Omental fat pad (tissue), 4 donors: Measurements from ENCODE around the gene AUTS2. TPM values are rescaled to one million over a fixed set of nuclear protein-coding genes. Genes with fewer than 3 reads are reported as not detected.

Experiments used
- ATAC-seq: fragments of 150-250 bp; one replicate; pipeline ENCODE4 v1.9.1; 2016; ENCODE audit warnings: mild to moderate bottlenecking, moderate library complexity; ENCODE audit not compliant: low FRiP score
- DNase-seq: peaks from one replicate; pipeline ENCODE4 v3.0.0-alpha.2; 2019; ENCODE audit warnings: low spot score
- CTCF ChIP-seq, 3 donors: fragments of 450-650 bp; IDR thresholded peaks; one replicate each; pipeline ENCODE4 v1.5.1; 2016 to 2017; ENCODE audit warnings: antibody characterized with exemption in 3 of 3, mild to moderate bottlenecking in 3 of 3, moderate library complexity in 2 of 3
- total RNA-seq, 4 donors: library from RNA; depleted of rRNA; stranded (reverse); fragments of >200 nt; gene quantifications; one replicate each; pipeline ENCODE4 v1.1.0, GENCODE V29; 2016

Gene AUTS2
- total RNA-seq, 4 donors from 2014 or later, result 13.2 to 27.0 (median 21.2) TPM

- TF ChIP-seq CTCF (IDR thresholded peaks at IDR 0.05), result no peak
- DNase-seq, result no peak
- ATAC-seq, result no peak
Measured at GRCh38 chr7:70782796-70783195, 1184.5 kb downstream of the AUTS2 start.

- ATAC-seq, result no peak
- no peak for DNase-seq
- no peak for TF ChIP-seq CTCF (IDR thresholded peaks at IDR 0.05)
Measured at GRCh38 chr7:70785427-70785826, 1187.2 kb downstream of the AUTS2 start.

GRCh38 chr7:70786076-70786475, 1187.8 kb downstream of the AUTS2 start:
- no peak for ATAC-seq
- DNase-seq, result no peak
- TF ChIP-seq CTCF (IDR thresholded peaks at IDR 0.05), result no peak

GRCh38 chr7:70787286-70787685, 1189.0 kb downstream of the AUTS2 start:
- no peak for TF ChIP-seq CTCF (IDR thresholded peaks at IDR 0.05)
- DNase-seq (no peak), ATAC-seq (no peak)

- DNase-seq (no peak), ATAC-seq (no peak)
- TF ChIP-seq CTCF (IDR thresholded peaks at IDR 0.05), result no peak
Measured at GRCh38 chr7:70787771-70788170, 1189.5 kb downstream of the AUTS2 start.

GRCh38 chr7:70788276-70788675, 1190.0 kb downstream of the AUTS2 start:
- no peak for TF ChIP-seq CTCF (IDR thresholded peaks at IDR 0.05)
- no peak for ATAC-seq
- DNase-seq, result no peak

- ATAC-seq (no peak), DNase-seq (no peak)
- TF ChIP-seq CTCF (IDR thresholded peaks at IDR 0.05), result no peak
Measured at GRCh38 chr7:70789481-70790214, 1191.4 kb downstream of the AUTS2 start.
